Natural killer cell (primary cell): Measurements from ENCODE around the gene PDILT. TPM values are rescaled to one million over a fixed set of nuclear protein-coding genes. Genes with fewer than 3 reads are reported as not detected.

Experiments used
- ATAC-seq, 3 donors: fragments of 150-1000 bp in 2 of 3; fragments of 200-7000 bp in 1 of 3; cut with Tn5 transposase; 1 replicate in 1 of 3; 2 replicates in 2 of 3; pipeline ENCODE4 v1.10.0; 2021; ENCODE audit warnings: mild to moderate bottlenecking in 2 of 3, moderate library complexity in 2 of 3
- DNase-seq, 2 donors: peaks; one replicate each; pipeline versions ENCODE4 v3.0.0 to v3.0.0-alpha.2; 2013 to 2021; ENCODE audit warnings: mixed read lengths in 1 of 2
- H3K27ac ChIP-seq: one replicate; pipeline ENCODE4 v1.5.1; 2013; ENCODE audit warnings: mild to moderate bottlenecking, low read length
- H3K27me3 ChIP-seq: one replicate; pipeline ENCODE4 v1.6.1; 2013; ENCODE audit warnings: low read length; ENCODE audit not compliant: control insufficient read depth, insufficient read depth
- H3K36me3 ChIP-seq: one replicate; pipeline ENCODE4 v1.6.1; 2013; ENCODE audit warnings: low read length; ENCODE audit not compliant: control insufficient read depth, insufficient read depth
- H3K4me1 ChIP-seq: one replicate; pipeline ENCODE4 v1.6.1; 2013; ENCODE audit warnings: low read length; ENCODE audit not compliant: control insufficient read depth, insufficient read depth
- H3K4me3 ChIP-seq: one replicate; pipeline ENCODE4 v1.5.1; 2013; ENCODE audit warnings: low read length
- H3K9me3 ChIP-seq: one replicate; pipeline ENCODE4 v1.6.1; 2013; ENCODE audit warnings: low read length; ENCODE audit not compliant: control insufficient read depth, insufficient read depth
- H3K27ac Mint-ChIP-seq, 2 donors: one replicate each; pipeline ENCODE4 v1.8.0; 2022; ENCODE audit warnings: mild to moderate bottlenecking in 2 of 2, mixed read lengths in 2 of 2, moderate library complexity in 1 of 2
- H3K27me3 Mint-ChIP-seq, 2 donors: one replicate each; pipeline ENCODE4 v1.8.0; 2022; ENCODE audit warnings: low read depth in 2 of 2, mixed read lengths in 2 of 2
- H3K36me3 Mint-ChIP-seq: one replicate; pipeline ENCODE4 v1.8.0; 2022; ENCODE audit warnings: mixed read lengths
- H3K4me1 Mint-ChIP-seq, 2 donors: one replicate each; pipeline ENCODE4 v1.8.0; 2022; ENCODE audit warnings: mixed read lengths in 2 of 2
- H3K4me3 Mint-ChIP-seq: one replicate; pipeline ENCODE4 v1.8.0; 2022; ENCODE audit warnings: mild to moderate bottlenecking, moderate library complexity, mixed read lengths
- H3K9me3 Mint-ChIP-seq, 2 donors: one replicate each; pipeline ENCODE4 v1.8.0; 2022; ENCODE audit warnings: mixed read lengths in 2 of 2
- WGBS: methylation state at CpG from one replicate; pipeline ENCODE4 v1.1.7; 2013; ENCODE audit warnings: missing lambda C conversion rate; ENCODE audit not compliant: insufficient coverage; 5-methylcytosine and 5-hydroxymethylcytosine counted together
- intact Hi-C: fragments of 100-400 bp; cut with micrococcal nuclease; formaldehyde crosslinking; loops from one replicate; pipeline ENCODE4 v1.14.2; 2022
- total RNA-seq, 4 donors: library from RNA; stranded (reverse); fragments of 120-200 nt in 1 of 4; gene quantifications; one replicate each; pipeline versions ENCODE4 v1.2.3 to v1.2.4, GENCODE V29; 2013 to 2022
- TF ChIP-seq, protein P1 (sequence below): fragments of 200-600 bp; IDR thresholded peaks from one replicate; pipeline ENCODE4 v1.8.0; 2022; ENCODE audit warnings: antibody characterized with exemption

PDILT gene
- total RNA-seq, 3 donors from 2014 or later (not counting 1 experiment from before 2014, with no cell fraction given): not detected

DNA sequence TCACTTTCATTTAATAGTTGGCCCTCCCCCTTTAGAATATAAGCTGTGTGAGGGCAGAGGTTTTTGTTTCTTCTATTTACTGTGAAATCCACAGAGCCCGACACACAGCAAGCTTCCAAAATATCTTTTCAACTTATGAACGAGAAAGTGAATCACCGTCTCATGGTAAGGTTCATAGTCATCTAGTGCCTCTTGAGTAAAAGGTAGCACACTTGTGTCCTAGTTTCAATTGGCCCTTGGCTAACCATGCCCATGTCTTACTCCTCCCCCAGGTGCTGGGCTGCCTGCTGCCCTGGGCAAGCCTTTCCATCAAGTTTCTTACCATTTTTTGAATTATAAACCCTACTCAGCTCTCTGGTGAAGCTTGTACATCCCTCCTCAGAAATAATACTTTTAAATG, 64.8 kb downstream of the PDILT start:
- H3K9me3 Mint-ChIP-seq: no peaks in the 10 kb centered on the region
- Histone ChIP-seq H3K4me1 (no peaks in the 10 kb centered on the region), H3K36me3 (no peaks in the 10 kb centered on the region), H3K4me3 (no peak overlapping the region), H3K27ac (no peak overlapping the region), H3K27me3 (no peaks in the 10 kb centered on the region), H3K9me3 (no peaks in the 10 kb centered on the region)
- ATAC-seq: no peak
- no peaks in the 10 kb centered on the region for H3K36me3 Mint-ChIP-seq
- TF ChIP-seq, protein P1, sequence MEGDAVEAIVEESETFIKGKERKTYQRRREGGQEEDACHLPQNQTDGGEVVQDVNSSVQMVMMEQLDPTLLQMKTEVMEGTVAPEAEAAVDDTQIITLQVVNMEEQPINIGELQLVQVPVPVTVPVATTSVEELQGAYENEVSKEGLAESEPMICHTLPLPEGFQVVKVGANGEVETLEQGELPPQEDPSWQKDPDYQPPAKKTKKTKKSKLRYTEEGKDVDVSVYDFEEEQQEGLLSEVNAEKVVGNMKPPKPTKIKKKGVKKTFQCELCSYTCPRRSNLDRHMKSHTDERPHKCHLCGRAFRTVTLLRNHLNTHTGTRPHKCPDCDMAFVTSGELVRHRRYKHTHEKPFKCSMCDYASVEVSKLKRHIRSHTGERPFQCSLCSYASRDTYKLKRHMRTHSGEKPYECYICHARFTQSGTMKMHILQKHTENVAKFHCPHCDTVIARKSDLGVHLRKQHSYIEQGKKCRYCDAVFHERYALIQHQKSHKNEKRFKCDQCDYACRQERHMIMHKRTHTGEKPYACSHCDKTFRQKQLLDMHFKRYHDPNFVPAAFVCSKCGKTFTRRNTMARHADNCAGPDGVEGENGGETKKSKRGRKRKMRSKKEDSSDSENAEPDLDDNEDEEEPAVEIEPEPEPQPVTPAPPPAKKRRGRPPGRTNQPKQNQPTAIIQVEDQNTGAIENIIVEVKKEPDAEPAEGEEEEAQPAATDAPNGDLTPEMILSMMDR: no peak
- intact Hi-C loops: no loop called here
- no peak overlapping the region for H3K27ac Mint-ChIP-seq
- H3K4me1 Mint-ChIP-seq: no peaks in the 10 kb centered on the region
- DNase-seq: no peak
- no peak overlapping the region for H3K4me3 Mint-ChIP-seq
- 85% methylated on average over 3 of the region's 3 CpGs for WGBS
- peaks cover 0 to 3% of the 10 kb centered on the region in 2 donors for H3K27me3 Mint-ChIP-seq

DNA sequence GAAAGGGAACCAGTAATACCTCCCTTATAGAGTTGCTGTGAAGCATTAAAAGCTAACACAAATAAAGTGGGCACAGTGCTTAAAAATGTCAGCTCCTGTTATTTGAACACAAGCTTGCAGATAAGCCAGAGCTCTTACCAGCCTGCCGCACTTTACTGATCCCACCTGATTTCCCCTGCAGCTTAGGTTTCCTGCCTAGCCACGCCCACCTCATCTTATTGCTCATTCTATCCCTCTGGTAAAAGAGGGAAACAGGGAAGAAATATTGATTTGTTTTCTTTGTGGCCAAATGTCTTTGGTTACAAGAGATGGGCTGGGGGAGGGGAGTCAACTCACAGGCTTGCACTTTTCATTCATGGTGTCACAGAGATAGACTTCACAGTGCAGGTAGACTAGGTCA, 67.6 kb downstream of the PDILT start:
- peaks cover 0 to 3% of the 10 kb centered on the region in 2 donors for H3K27me3 Mint-ChIP-seq
- ATAC-seq: no peak
- no peak overlapping the region for H3K4me3 Mint-ChIP-seq
- H3K4me1 ChIP-seq: no peaks in the 10 kb centered on the region
- H3K27me3 ChIP-seq: no peaks in the 10 kb centered on the region
- H3K36me3 Mint-ChIP-seq: no peaks in the 10 kb centered on the region
- H3K36me3 ChIP-seq: no peaks in the 10 kb centered on the region
- no peak overlapping the region for H3K27ac Mint-ChIP-seq
- no peaks in the 10 kb centered on the region for H3K9me3 ChIP-seq
- H3K9me3 Mint-ChIP-seq: no peaks in the 10 kb centered on the region
- WGBS: 67% methylated on average over 1 of the region's 2 CpGs
- H3K4me3 ChIP-seq: no peak overlapping the region
- no peak for DNase-seq
- intact Hi-C loops: no loop called here
- no peak overlapping the region for H3K27ac ChIP-seq
- no peaks in the 10 kb centered on the region for H3K4me1 Mint-ChIP-seq
- TF ChIP-seq, protein P1: no peak

DNA sequence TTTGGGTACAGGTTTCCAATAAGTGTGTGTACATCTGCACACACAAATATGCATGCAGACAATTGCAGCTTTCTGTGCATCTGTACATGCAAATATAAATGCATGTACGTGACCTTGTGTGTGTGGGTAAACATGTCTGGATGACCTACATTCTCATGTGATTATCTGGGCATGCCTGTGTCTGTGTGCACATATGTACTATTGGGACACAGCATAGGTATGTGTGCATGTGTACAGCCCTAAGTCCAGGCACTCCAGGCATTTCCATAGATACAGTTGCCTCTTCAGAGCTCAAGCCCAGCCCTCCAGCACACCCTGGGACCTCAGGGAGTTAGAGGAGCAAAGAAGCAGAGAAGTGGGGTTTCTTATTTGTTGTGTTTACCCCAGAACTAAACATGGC, 70.1 kb downstream of the PDILT start:
- Mint-ChIP-seq H3K36me3 (no peaks in the 10 kb centered on the region), H3K4me1 (no peaks in the 10 kb centered on the region), H3K27ac (no peak overlapping the region), H3K4me3 (no peak overlapping the region), H3K9me3 (no peaks in the 10 kb centered on the region), H3K27me3 (peaks cover 0 to 3% of the 10 kb centered on the region in 2 donors)
- TF ChIP-seq, protein P1: no peak
- H3K4me3 ChIP-seq: no peak overlapping the region
- H3K9me3 ChIP-seq: no peaks in the 10 kb centered on the region
- H3K36me3 ChIP-seq: no peaks in the 10 kb centered on the region
- H3K27ac ChIP-seq: no peak overlapping the region
- no peaks in the 10 kb centered on the region for H3K27me3 ChIP-seq
- no peaks in the 10 kb centered on the region for H3K4me1 ChIP-seq
- DNase-seq (no peak), ATAC-seq (no peak)
- intact Hi-C loops: no loop called here
- 71% methylated on average over 1 of the region's 1 CpG for WGBS

DNA sequence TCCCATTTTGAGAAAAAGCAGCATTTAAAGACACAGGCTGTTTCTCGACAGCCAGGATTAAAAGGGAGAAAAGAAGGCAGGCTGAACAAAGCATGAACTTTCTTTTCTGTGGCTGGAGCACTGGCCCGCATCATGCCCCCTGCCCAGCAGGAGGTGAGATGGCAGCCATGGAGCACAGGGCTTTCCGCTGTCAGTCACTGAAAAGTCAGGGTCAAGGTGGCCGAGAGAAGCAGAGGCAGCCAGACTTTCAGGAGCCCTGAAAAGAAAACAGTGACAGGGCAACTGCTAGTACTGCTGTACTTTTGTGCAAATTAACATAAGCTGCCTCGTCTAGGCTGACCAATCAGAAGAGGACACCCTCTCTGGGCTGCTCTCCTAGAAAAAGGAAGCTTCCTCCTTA, 71.4 kb downstream of the PDILT start:
- ATAC-seq: no peak
- Histone ChIP-seq H3K4me1 (no peaks in the 10 kb centered on the region), H3K27ac (no peak overlapping the region), H3K4me3 (no peak overlapping the region), H3K9me3 (no peaks in the 10 kb centered on the region), H3K36me3 (no peaks in the 10 kb centered on the region), H3K27me3 (no peaks in the 10 kb centered on the region)
- no peak for DNase-seq
- H3K4me3 Mint-ChIP-seq: no peak overlapping the region
- H3K36me3 Mint-ChIP-seq: no peaks in the 10 kb centered on the region
- TF ChIP-seq, protein P1: no peak
- intact Hi-C loops: no loop called here
- H3K4me1 Mint-ChIP-seq: no peaks in the 10 kb centered on the region
- H3K27me3 Mint-ChIP-seq: peaks cover 0 to 1% of the 10 kb centered on the region in 2 donors
- no peaks in the 10 kb centered on the region for H3K9me3 Mint-ChIP-seq
- WGBS: 82% methylated on average over 5 of the region's 5 CpGs
- H3K27ac Mint-ChIP-seq: no peak overlapping the region
